Occipital lobe (tissue), 2 donors: ENCODE measurements around the gene USP5. TPM values are rescaled to one million over a fixed set of nuclear protein-coding genes. Genes with fewer than 3 reads are reported as not detected.
"Not testable (repeated sequence)": the region's sequence is repeated elsewhere in the genome, so short reads cannot be mapped to it uniquely, and the experiment has no call there.

Source experiments
- DNase-seq: peaks from one replicate; lab custom pipeline; 2025; lab: John Stamatoyannopoulos, UW
- total RNA-seq: library from RNA; depleted of rRNA; stranded (reverse); fragments of >200 nt; gene quantifications from one replicate; pipeline ENCODE4 v1.2.3, GENCODE V29; 2014

The USP5 gene
- total RNA-seq, 1 donor from 2014 or later: 66.8 TPM

- no peak for DNase-seq
These were observed 11.8 kb downstream of the USP5 start for GRCh38 chr12:6863586-6864321.

GRCh38 chr12:6865307-6865706 is 13.4 kb downstream of the USP5 start:
- DNase-seq: not testable (repeated sequence)

GRCh38 chr12:6866163-6866919 is 14.4 kb downstream of the USP5 start:
- no peak for DNase-seq

GRCh38 chr12:6866920-6867412 is 15.0 kb downstream of the USP5 start:
- DNase-seq: no peak

- DNase-seq: peak; percentile 80
These were observed 15.7 kb downstream of the USP5 start, which contains the start of gene TPI1 for GRCh38 chr12:6867413-6868210. TSS of gene TPI1 (plus strand) at chr12:6867531. CDS start at chr12:6867567, 36 bp downstream.

GRCh38 chr12:6868211-6869048 is 16.5 kb downstream of the USP5 start:
- peak; percentile 49 for DNase-seq

GRCh38 chr12:6869049-6870021 is 17.4 kb downstream of the USP5 start:
- DNase-seq: peak; percentile 45

- DNase-seq: not testable (repeated sequence)
These were observed 18.4 kb downstream of the USP5 start for GRCh38 chr12:6870304-6870703.

- no peak for DNase-seq
These were observed 19.4 kb downstream of the USP5 start for GRCh38 chr12:6871052-6871957.

- DNase-seq: peak; percentile 72
These were observed 20.4 kb downstream of the USP5 start for GRCh38 chr12:6872073-6873048.

GRCh38 chr12:6873094-6874014 is 21.4 kb downstream of the USP5 start, which contains the start of gene SPSB2:
TSS of gene SPSB2 (minus strand) at chr12:6873303. CDS start at chr12:6872901, 402 bp downstream.
- peak; percentile 94 for DNase-seq

- DNase-seq: not testable (repeated sequence)
These were observed 22.0 kb downstream of the USP5 start for GRCh38 chr12:6874015-6874368.

GRCh38 chr12:6879824-6880223 is 27.9 kb downstream of the USP5 start:
- DNase-seq: not testable (repeated sequence)

GRCh38 chr12:6883252-6883651 is 31.3 kb downstream of the USP5 start:
- no peak for DNase-seq

GRCh38 chr12:6883683-6884082 is 31.7 kb downstream of the USP5 start:
- DNase-seq: no peak

GRCh38 chr12:6884539-6884938 is 32.6 kb downstream of the USP5 start:
- DNase-seq: no peak
